Subcutaneous adipose tissue (tissue), 4 donors: ENCODE results near the gene UNC79. TPM values are rescaled to one million over a fixed set of nuclear protein-coding genes. Genes with fewer than 3 reads are reported as not detected.

Source experiments
- total RNA-seq, 4 donors: library from RNA; depleted of rRNA; stranded (reverse); fragments of >200 nt; gene quantifications; one replicate each; pipeline ENCODE4 v1.1.0, GENCODE V29; 2016
- TF ChIP-seq, protein P1 (sequence below): fragments of 450-650 bp; IDR thresholded peaks from one replicate; pipeline ENCODE4 v1.5.1; 2016; ENCODE audit warnings: low read depth, mild to moderate bottlenecking, control low read depth, antibody characterized with exemption, moderate library complexity

Gene UNC79
- total RNA-seq, 4 donors from 2014 or later: 0.16 to 0.75 (median 0.28) TPM

GRCh38 chr14:93528884-93529558 lies 98.3 kb downstream of the UNC79 start:
- TF ChIP-seq, protein P1, sequence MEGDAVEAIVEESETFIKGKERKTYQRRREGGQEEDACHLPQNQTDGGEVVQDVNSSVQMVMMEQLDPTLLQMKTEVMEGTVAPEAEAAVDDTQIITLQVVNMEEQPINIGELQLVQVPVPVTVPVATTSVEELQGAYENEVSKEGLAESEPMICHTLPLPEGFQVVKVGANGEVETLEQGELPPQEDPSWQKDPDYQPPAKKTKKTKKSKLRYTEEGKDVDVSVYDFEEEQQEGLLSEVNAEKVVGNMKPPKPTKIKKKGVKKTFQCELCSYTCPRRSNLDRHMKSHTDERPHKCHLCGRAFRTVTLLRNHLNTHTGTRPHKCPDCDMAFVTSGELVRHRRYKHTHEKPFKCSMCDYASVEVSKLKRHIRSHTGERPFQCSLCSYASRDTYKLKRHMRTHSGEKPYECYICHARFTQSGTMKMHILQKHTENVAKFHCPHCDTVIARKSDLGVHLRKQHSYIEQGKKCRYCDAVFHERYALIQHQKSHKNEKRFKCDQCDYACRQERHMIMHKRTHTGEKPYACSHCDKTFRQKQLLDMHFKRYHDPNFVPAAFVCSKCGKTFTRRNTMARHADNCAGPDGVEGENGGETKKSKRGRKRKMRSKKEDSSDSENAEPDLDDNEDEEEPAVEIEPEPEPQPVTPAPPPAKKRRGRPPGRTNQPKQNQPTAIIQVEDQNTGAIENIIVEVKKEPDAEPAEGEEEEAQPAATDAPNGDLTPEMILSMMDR: no peak

- TF ChIP-seq, protein P1: no peak
Observed at GRCh38 chr14:93531644-93532043, 100.9 kb downstream of the UNC79 start.

DNA sequence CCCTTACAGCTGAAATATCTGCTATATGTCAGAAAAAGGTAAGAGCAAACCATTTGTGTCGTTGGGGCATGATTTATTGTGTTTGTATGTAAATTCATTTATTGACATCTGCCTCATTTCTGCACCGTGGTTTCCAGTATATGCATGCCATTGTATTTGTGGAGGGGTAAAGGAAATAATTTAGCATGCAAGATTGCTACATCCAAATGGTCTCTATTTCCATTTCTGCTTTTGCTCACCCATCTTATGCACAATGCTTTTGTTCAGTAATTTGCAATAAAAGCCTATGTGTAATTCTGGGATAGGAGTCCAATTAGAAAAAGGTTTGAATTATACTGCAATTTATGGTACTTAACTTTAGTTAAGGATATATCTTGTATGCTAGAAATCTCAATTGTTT lies 101.8 kb downstream of the UNC79 start:
- TF ChIP-seq, protein P1: no peak

DNA sequence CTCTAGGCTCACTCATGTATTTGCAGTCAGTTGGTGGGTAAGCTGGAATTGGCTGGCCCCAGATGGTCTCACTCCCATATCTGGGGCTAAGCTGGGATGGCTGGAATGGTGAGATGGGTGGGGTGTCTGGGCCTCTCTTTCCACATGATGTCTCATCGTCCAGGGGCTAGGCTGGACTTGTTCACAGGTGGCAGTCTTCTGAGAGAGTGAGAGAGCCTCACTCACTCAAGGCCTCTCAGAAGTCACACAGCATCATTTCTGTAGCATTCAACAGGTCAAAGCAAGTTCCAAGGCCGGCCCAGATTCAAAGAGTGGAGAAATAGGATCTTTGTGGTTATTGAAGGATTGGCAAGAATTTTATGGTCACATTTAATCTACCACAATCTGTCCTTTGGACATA lies 102.7 kb downstream of the UNC79 start:
- TF ChIP-seq, protein P1: no peak

DNA sequence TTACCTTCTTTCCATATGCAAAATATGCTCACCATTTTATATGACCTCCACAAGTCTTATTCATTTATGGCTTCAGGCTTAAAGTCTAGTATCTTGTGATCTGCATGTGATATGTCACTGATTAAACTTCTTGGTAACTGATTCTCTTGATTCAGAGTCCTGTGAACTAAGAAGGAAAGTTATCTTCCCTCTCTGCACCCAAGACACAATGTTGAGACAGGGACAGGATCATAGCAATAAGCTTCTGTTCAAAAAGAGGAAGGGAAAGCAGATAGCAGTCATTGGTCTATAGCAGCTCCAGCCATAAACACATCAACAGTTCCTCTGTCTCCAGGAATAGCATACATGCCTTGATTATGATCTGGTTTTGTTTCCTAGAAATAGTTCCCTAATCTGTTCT lies 103.1 kb downstream of the UNC79 start:
- TF ChIP-seq, protein P1: no peak

DNA sequence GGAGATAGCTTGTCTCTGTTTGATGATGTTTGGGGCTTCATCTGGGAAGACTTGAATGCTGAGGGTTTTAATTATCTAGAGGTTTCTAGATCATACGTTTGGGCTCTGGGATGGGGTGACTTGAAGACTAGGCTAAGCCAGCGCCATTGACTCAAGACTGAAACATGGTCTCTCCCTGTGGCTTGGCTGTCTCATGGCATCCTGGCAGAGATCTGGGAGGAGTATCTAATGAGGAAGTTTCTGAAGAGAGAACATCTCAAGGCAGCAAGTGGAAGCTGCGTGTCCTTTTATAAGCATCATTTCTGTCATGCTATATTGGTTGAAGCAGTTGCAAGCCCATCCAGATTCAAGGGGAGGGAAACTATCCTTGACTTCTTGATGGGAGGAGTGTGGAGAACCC lies 104.8 kb downstream of the UNC79 start:
- TF ChIP-seq, protein P1: no peak

- TF ChIP-seq, protein P1: no peak
Observed at GRCh38 chr14:93536945-93537344, 106.2 kb downstream of the UNC79 start.
